ENCODE measurements around the gene INF2.

DNA sequence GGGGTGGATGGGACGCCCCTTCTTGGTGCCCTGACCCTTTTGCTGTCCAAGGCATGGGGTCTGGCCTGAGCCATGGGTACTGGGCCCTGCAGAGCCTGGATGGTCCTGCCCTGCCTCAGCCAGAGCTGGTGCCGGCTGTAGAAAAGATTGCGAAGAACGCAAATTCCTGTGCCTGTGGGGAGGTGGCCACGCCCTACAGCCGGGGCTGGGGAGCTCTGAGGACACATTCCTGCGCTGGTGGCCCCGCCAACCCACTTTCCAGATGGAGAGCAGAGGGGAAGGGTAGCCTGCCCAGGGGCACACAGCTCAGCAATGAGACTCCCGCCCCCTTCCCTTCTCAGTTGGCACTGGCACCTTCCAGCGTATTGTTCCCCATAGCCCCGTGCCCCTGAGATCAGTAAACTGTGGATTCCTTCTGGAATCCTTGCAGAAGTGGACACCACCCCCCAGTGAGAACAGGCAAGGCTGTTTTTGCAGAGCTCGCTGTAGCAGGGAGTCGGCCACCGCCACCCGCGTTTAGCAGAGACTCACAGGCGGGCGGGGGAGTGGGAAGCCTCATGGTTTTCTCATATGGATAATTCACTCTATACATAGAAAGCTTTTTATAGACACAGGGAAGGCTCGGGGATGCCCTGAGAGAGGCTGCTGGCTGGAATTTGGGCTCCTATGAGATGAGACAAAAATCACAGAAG is 8.6 kb downstream of the INF2 start:
- TF ChIP-seq, protein P1, sequence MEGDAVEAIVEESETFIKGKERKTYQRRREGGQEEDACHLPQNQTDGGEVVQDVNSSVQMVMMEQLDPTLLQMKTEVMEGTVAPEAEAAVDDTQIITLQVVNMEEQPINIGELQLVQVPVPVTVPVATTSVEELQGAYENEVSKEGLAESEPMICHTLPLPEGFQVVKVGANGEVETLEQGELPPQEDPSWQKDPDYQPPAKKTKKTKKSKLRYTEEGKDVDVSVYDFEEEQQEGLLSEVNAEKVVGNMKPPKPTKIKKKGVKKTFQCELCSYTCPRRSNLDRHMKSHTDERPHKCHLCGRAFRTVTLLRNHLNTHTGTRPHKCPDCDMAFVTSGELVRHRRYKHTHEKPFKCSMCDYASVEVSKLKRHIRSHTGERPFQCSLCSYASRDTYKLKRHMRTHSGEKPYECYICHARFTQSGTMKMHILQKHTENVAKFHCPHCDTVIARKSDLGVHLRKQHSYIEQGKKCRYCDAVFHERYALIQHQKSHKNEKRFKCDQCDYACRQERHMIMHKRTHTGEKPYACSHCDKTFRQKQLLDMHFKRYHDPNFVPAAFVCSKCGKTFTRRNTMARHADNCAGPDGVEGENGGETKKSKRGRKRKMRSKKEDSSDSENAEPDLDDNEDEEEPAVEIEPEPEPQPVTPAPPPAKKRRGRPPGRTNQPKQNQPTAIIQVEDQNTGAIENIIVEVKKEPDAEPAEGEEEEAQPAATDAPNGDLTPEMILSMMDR (IDR thresholded peaks at IDR 0.05) = no peak
- no peak for TF ChIP-seq POLR2A (IDR thresholded peaks at IDR 0.05)

Measured in esophagus squamous epithelium (tissue), 4 donors.